Activated CD4-positive, CD25-positive, alpha-beta regulatory T cell treated with anti-CD3 and anti-CD28 coated beads, Interleukin-2, amount 50 U/mL, for 24 hours (primary cell): ENCODE results near the gene ALPP.
"Not testable (repeated sequence)": the region's sequence is repeated elsewhere in the genome, so short reads cannot be mapped to it uniquely, and the experiment has no call there.

Source experiments
- ATAC-seq, 2 donors: fragments of 150-1000 bp; cut with Tn5 transposase; one replicate each; pipeline ENCODE4 v1.10.0; 2021; ENCODE audit warnings: mild to moderate bottlenecking in 1 of 2, moderate library complexity in 1 of 2

The ALPP gene

GRCh38 chr2:232378735-232379151, at the start of gene ALPP:
ALPP (plus strand) TSS chr2:232378751; CDS start chr2:232378803, 52 bp downstream.
- ATAC-seq = not testable (repeated sequence)

DNA sequence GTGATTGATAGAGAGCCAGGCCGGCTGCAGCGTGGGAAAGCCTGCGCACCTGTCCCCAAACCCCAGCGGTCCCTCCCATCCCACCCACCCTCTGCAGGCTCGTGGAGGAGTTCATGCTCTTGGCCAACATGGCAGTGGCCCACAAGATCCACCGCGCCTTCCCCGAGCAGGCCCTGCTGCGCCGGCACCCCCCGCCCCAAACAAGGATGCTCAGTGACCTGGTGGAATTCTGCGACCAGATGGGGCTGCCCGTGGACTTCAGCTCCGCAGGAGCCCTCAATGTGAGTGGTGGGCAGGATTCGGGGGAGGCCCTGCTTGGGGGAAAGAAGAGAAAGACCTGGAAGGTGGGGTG, 48.9 kb upstream of the ALPP start:
- ATAC-seq = no peak

DNA sequence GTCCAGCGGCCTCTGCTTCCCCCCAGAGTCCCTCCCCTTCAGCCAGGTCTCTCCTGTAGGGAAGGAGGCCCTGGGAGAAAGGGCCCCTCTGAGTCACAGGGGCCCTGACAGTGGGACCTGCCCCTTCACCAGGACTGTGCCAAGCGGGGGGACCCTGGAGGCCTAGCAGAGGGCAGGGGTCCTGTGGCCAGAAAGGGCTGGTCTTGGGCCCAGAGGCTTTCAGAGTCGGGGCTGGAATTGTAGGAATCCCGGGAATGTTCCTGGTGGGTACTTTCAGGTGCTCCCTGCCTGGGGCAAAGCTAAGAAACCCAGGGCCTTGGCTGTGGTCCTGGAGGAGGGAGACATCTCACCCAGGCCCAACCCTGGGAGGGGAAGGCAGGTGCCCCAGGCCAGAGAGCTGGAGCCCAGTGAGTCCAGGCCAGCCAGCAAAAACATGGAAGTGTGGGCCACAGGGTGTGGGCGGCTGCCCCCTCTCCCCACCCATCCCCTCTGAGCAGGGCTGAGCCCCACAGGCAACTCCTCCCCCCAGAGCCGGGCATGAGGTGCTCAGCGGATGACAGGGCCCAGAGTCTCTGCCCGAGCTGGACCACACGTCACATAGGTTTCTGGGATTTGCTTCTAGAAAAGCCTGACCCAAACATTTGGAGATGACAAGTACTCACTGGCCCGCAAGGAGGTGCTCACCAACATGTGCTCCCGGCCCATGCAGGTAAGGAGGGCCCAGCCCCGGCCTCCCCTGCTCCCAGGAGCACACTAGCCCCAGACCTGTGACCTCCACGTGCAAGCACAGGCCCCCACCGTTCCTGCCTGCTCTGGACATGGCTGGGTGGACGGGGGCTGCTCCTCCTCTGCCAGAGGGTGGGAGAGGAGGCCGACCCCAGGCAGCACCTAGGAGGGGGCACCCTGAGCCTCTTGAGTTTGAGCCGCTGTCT, 48.2 kb upstream of the ALPP start:
- ATAC-seq = no peak

GRCh38 chr2:232331061-232331460, 47.5 kb upstream of the ALPP start:
- ATAC-seq = not testable (repeated sequence)

DNA sequence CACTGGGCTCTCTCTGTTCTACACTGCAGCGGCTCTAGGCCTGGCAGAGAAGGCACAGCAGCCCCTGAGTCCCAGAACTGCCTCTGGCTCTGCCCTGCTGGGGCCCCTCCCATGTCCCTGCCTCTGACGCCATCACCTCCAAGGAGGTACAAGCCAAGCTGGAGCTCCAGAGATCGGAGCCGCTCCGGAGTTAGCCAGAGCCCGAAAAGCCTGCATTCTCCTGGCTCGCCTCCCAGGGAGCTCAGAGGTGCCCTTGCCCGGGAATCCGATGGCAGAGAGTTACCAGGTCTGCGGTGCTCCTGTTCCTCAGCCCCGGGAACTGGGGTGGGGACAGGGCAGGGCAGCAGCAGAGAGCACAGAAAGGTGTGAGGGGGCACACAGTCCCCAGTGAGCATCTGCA, 46.9 kb upstream of the ALPP start:
- ATAC-seq = not testable (repeated sequence)

DNA sequence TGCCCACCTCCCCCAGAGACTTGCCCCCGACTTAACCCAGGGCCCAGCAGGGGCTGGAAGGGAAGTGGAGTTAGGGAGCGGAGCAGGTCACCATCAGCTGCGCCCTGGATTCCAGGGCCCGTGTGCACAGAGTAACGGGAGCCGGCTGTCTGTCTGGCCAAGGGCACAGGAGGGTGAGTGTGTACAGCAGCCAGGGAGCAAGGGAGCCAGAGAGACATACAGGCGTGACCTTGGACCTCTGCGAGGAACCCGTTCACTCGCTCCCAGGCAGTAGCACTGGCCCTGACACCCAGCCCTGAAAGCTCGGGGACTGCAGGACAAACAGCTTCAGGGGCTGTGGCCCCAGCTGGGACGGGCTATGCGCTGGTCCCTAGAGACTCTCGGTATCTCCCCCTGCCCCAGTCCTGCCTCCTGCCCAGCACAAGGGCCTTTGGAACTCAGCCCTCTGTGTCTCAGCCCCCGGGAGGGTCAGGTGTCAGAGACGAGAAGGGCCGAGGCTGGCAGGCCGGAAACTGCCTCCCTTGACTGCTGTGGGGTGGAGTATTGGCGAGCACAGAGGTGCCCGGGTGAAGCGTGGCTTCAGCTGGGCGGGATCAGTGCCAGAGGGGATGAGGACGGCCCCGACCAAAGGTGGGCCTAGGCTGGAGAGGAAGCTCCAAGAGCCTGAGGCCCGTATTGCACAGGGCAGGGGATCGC, 46.2 kb upstream of the ALPP start:
- ATAC-seq = not testable (repeated sequence)

DNA sequence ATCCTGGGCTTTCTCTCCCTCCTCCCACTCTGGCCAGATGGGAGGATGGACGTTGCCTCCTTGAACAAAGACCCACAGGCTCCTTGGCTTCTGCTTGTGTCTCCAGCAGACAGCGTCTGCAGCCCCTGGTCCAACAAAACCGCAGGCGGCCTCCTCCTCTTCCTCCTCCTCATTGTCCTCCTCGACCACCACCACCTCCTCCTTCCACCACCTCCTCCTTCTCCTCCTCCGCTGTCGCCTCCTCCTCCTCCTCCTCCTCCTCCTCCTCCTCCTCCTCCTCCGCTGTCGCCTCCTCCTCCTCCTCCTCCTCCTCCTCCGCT, 45.7 kb upstream of the ALPP start:
- no peak for ATAC-seq

- no peak for ATAC-seq
Observed at GRCh38 chr2:232333361-232334135, 45.0 kb upstream of the ALPP start.

DNA sequence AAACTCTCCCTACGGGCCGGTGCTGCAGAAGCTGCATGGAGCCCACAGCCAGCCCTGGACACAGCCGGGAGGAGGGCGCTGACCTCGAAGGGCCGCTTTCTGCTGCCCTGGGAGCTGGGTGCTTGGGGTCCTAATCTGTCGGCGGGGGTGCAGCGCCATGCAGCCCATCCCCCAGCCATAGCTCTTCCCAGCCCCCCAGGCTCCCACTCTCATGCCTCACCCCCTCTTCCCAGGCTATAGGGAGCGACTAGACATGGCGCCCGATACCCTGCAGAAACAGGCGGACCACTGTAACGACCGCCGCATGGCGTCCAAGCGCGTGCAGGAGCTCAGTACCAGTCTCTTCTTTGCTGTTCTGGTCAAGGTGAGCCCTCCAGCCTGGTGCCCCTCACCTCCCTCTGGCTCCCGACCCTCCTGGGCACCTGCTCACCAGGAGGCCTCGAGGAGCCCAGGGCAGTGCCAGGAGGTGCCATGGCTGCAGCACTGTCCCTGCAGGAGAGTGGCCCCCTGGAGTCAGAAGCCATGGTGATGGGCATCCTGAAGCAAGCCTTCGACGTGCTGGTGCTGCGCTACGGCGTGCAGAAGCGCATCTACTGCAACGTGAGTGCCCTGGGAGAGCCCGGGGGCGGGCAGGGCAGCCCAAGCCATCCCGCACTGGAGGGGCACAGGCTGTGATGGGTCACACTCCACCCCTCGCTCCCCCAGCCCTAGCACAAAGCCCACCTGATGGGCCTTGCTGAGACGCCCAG, 44.2 kb upstream of the ALPP start:
- ATAC-seq = not testable (repeated sequence)

- ATAC-seq = not testable (repeated sequence)
Observed at GRCh38 chr2:232334885-232335205, 43.7 kb upstream of the ALPP start.

DNA sequence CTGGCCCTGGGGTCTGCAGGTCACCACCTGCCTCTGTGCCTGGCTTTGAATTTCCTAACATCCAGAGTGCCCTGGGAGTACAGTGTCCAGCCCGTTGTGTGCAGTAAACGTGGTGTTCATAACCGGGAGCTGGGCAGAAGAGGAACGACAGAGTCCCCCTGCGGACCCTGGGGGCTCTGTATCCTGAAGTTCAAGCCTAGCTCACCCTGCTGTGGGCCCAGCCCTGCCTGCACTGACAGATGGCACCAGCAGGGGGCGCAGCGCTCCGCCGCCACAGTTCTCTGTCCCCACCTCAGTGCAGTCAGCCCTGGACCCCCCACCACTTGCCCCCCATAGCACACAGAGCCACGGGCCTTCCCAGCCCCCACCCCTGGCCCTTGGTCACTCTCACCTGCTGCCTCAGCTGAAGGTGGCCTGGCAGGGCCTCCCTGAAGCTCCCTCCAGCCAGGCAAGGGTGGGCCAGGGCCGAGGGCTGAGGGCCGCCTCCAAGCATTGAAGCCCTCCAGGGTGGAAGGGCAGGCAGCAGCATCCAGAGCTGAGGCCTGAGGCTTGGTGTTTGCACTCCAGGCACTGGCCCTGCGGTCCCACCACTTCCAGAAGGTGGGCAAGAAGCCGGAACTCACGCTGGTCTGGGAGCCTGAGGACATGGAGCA, 43.2 kb upstream of the ALPP start:
- ATAC-seq = peak; percentile 42 to 58

GRCh38 chr2:232335859-232336215, 42.7 kb upstream of the ALPP start:
- no peak for ATAC-seq

DNA sequence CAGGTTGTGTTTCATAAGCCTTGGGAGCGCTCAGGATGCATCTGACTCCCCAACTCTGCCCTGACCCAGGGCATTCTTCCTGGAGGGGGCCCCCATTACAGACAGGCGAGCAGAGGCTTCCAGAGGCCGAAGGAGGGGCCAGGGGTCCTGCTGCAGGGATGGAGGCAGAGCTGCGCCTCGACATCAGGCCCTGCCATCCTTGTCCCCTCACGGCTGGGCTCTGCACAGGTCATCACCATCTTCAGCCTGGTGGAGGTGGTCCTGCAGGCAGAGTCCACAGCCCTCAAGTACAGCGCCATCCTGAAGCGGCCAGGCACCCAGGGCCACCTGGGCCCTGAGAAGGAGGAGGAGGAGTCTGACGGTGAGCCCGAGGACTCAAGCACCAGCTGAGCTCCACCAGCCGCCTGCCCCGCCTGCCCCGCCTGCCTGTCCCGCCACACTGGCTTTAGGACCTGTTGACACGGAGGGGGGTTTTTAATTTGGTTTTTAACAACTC, 42.3 kb upstream of the ALPP start:
- no peak for ATAC-seq

DNA sequence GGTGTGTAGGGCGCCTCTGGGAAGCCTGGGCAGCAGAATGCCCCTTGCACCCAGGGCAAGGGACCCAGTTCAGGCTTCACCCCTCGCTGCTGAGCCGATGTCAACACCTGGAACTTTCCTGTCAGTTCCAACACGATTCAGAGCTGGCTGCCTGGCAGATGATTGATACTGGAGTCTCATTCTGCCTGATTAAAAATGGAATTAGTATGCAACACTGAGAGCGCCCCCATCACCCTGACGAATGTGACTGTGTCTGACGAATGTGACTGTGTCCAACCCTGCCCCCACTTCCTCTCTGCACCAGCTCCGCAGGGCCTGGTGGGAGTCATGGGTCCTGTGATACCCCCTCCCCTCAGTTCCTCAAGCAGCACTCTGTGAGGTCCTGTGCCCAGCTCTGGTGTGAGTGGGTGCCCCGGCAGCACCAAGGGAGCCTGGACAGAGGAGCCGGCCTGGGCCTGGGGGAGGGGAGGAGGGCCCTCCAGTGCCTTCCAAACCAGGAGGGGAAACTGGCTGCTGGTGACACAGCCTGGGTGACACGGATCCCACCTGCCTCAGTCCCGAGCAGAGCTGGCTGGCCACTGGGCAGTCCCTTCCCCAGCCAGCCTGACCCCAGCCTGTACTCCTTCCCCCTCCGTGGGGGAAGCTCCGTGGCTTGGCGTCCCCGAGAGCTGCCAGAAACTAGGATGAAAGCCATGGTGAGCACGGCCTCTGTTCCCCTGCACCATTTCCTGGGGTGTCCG, 41.4 kb upstream of the ALPP start:
- no peak for ATAC-seq

- ATAC-seq = not testable (repeated sequence)
Observed at GRCh38 chr2:232338094-232338758, 40.3 kb upstream of the ALPP start.

DNA sequence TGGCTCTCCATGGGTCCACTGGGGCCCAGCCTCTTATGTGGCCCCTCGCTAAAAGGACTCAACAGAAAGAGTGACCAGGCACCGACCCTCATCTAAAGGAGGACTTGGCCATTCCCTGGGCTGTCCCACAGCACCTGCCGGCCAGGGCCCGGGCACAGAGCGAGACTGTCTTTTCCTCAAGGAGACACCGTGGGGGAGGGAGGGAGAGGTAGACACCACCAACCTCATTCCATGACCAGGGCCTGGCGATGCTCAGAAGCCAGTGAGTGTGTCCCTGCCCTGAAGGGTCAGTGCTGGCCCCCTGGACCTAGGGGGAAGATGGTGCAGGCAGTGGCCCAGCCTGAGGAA, 39.8 kb upstream of the ALPP start:
- no peak for ATAC-seq

- no peak for ATAC-seq
Observed at GRCh38 chr2:232339121-232340081, 39.1 kb upstream of the ALPP start.

DNA sequence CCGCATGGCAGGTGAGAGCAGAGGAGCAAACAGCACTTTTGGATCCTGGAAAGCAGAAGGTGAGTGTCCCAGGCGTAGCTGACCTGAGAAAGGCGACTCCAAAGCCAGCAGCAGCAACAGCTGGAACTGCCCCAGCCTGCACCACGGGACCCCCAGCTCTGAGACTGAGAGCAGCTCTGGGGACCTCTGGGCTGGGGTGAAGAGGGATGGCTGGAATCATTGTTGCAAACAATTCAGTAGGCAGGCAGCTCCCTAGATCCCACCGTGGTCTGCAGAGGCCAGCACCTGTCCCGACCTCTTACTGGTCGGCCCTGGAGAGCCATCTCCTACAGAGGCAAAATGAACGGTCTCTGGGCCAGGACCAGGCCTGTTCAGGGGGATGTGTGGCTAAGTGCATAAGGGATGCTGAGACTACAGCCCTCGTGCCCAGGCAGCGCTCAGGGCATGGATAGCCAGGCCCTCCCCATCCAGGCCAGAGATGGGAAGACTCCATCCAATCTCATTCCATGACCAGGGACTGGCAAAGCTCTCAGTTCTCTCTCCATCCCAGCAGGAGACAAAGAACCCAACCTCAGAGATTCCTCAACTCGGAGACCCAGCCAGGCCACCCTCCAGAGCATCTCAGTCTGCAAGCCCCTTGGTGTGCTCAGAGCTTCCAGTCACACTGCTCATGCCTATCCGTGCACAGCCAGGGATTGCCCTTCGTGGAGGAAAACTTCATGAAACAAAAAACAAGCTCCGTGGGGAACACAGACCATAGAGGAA, 38.2 kb upstream of the ALPP start:
- no peak for ATAC-seq
